Psoas muscle (tissue), 8 donors: ENCODE data around the gene CCDC188. TPM values are rescaled to one million over a fixed set of nuclear protein-coding genes. Genes with fewer than 3 reads are reported as not detected.

Source experiments
- ATAC-seq, 4 donors: fragments of 200-7000 bp; cut with Tn5 transposase; one replicate each; pipeline ENCODE4 v1.9.1; 2020; ENCODE audit warnings: moderate library complexity in 3 of 4, mild to moderate bottlenecking in 2 of 4
- DNase-seq, 2 donors: peaks; one replicate each; pipeline ENCODE4 v3.0.0-alpha.2; 2020
- H3K27ac ChIP-seq: fragments of 200-600 bp; one replicate; pipeline ENCODE4 v1.8.0; 2022
- H3K27me3 ChIP-seq, 3 donors: fragments of 200-600 bp in 1 of 3; one replicate each; pipeline versions ENCODE4 v1.6.1 to v1.8.0; 2013 to 2022; ENCODE audit warnings: low read length in 2 of 3, mild to moderate bottlenecking in 2 of 3, moderate library complexity in 1 of 3; ENCODE audit not compliant: insufficient read depth in 3 of 3
- H3K36me3 ChIP-seq, 2 donors: fragments of 200-600 bp in 1 of 2; one replicate each; pipeline versions ENCODE4 v1.6.1 to v1.8.0; 2013 to 2022; ENCODE audit warnings: low read depth in 1 of 2, mild to moderate bottlenecking in 1 of 2, moderate library complexity in 1 of 2; ENCODE audit not compliant: insufficient read depth in 1 of 2
- H3K4me1 ChIP-seq: fragments of 200-600 bp; one replicate; pipeline ENCODE4 v1.8.0; 2022
- H3K4me3 ChIP-seq: fragments of 200-600 bp; one replicate; pipeline ENCODE4 v1.8.0; 2022; ENCODE audit warnings: mild to moderate bottlenecking
- H3K9me3 ChIP-seq: fragments of 200-600 bp; one replicate; pipeline ENCODE4 v1.8.0; 2022
- WGBS, 3 donors: extraction: QIAGEN DNeasy Blood & Tissue Kit; methylation state at CpG; one replicate each; pipeline versions ENCODE4 v1.1.6 to v1.1.7; 2013; 5-methylcytosine and 5-hydroxymethylcytosine counted together
- intact Hi-C, 2 donors: fragments of 100-400 bp; cut with DNase I; formaldehyde crosslinking; loops; one replicate each; pipeline versions ENCODE4 v1.11.0 to v1.14.2; 2022
- polyA plus RNA-seq, 3 donors: library from polyadenylated mRNA; stranded (reverse); fragments of 200-250 nt; gene quantifications; one replicate each; pipeline ENCODE4 v1.2.3, GENCODE V29; 2013
- total RNA-seq, 4 donors: library from RNA; stranded (reverse); fragmentation: NEBNext Ultra II Directional in 2 of 4; extraction: Animal tissue kit (Norgen Biotek cat#: 25700) in 2 of 4; gene quantifications; one replicate each; pipeline versions ENCODE4 v1.2.1 to v1.2.4, GENCODE V29; 2021 to 2023
- TF ChIP-seq, protein P1 (sequence below): fragments of 200-600 bp; IDR thresholded peaks from one replicate; pipeline ENCODE4 v1.8.0; 2022; ENCODE audit warnings: antibody characterized with exemption
- donor health status: healthy with polysubstance abuse.
- donor health status: DM: no; HTN: no; CAD: no; lungs with moderate emphysema.
- donor health status: Bipolar disorder and iron deficiency.
- donor health status: healthy.
- donor health status: DM: yes; HTN: yes; CAD: no.
- donor health status: DM: no; HTN: no; CAD: no.
- donor health status: DM: no; HTN: no; CAD: no.
- donor health status: DM: yes; HTN: yes; CAD: no.

CCDC188 gene
- total and polyA plus RNA-seq, 7 donors, result 0.09 to 0.38 (median 0.17) TPM; not detected in 2

DNA sequence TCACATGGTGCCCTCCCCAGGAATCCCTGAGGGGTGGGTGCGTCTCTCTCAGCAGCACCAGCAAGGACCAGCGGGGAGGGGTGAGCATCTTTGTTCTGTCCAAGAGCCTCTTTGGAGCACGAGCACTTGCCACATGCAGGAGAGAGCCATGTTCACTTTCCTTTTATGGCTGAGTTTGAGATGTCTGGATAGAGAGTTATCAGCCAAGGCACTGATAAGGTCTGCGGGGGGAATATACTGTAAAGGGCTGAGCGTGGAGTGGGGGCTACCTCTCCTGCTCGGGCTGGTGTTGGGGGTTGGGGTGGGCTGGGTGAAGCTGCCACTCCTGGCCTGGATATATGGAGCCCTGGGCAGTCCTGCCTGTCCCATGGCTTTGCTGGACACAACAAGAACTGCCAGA lies 34.9 kb upstream of the CCDC188 start:
- WGBS, 3 donors, result 75 to 87% (median 85%) methylated on average over 6 of the region's 6 CpGs
- Histone ChIP-seq H3K4me1 (no peaks in the 10 kb centered on the region), H3K27me3 (peaks cover 0 to 2% (median 0%) of the 10 kb centered on the region in 3 donors), H3K9me3 (no peaks in the 10 kb centered on the region), H3K27ac (no peak overlapping the region), H3K36me3 (no peaks in the 10 kb centered on the region), H3K4me3 (no peak overlapping the region)
- no peak for ATAC-seq
- TF ChIP-seq, protein P1, sequence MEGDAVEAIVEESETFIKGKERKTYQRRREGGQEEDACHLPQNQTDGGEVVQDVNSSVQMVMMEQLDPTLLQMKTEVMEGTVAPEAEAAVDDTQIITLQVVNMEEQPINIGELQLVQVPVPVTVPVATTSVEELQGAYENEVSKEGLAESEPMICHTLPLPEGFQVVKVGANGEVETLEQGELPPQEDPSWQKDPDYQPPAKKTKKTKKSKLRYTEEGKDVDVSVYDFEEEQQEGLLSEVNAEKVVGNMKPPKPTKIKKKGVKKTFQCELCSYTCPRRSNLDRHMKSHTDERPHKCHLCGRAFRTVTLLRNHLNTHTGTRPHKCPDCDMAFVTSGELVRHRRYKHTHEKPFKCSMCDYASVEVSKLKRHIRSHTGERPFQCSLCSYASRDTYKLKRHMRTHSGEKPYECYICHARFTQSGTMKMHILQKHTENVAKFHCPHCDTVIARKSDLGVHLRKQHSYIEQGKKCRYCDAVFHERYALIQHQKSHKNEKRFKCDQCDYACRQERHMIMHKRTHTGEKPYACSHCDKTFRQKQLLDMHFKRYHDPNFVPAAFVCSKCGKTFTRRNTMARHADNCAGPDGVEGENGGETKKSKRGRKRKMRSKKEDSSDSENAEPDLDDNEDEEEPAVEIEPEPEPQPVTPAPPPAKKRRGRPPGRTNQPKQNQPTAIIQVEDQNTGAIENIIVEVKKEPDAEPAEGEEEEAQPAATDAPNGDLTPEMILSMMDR, result no peak
- DNase-seq, result no peak
- intact Hi-C loops, result no loop called here

DNA sequence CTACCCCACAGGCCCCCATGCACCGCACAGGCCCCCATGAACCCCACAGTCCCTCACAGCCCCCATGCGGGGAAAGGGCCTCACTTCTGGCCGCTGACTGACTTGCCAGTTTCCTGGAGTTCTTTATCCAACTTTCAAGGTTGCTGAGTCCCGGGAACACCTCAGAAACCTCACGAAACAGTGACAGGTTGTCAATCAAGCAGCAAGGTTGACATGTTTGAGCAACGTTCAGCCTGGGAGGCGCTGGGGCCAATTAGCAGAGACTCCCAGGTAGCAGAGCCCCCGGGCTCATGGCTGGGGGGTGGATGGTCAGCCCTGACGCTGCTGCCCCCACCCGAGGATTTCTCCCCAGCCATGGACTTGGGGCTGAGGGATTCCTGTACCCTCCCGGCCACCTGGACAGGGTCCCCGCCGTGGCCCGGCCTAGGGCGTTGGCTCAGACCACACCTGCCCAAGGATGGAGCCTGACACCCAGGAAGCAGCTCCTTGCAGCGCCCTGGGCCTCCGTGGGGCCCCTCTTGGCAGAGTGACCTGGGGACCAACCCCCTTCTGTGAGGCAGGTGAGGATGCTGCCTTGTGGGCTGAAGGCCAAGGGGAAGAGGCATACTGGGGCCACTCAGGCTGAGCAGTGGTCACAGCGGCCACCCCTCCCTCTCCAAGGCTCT lies 33.8 kb upstream of the CCDC188 start:
- no peak for ATAC-seq
- Histone ChIP-seq H3K9me3 (no peaks in the 10 kb centered on the region), H3K36me3 (no peaks in the 10 kb centered on the region), H3K27ac (no peak overlapping the region), H3K4me3 (no peak overlapping the region), H3K27me3 (peaks cover 0 to 2% (median 0%) of the 10 kb centered on the region in 3 donors), H3K4me1 (no peaks in the 10 kb centered on the region)
- no peak for DNase-seq
- 81 to 87% (median 82%) methylated on average over 18 of the region's 18 CpGs for WGBS, 3 donors
- intact Hi-C loops, result loop anchor here in 1 of 2 donors (5.0 kb wide), 1 partner anchor 58 kb away; no protein-coding TSS in a partner anchor
- TF ChIP-seq, protein P1, result no peak

DNA sequence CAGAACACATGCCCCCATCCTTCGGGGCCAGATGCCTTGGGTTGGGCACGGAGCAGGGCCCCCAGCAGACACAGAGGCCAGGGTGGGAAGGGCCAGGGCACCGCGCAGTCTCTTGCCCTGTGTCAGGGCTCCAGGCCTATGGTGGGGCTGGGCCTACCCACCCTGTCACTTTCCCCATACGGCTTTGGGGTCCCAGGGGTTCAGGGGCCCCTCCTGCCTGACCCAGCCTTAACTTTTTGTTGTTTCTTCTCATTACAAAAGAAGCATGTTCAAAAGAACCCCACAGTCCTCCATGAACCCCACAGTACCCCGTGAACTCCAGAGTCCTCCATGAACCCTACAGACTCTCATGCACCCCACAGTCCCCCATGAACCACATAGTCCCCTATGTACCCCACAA lies 33.0 kb upstream of the CCDC188 start:
- H3K27ac ChIP-seq, result no peak overlapping the region
- TF ChIP-seq, protein P1, result no peak
- no peak for ATAC-seq
- H3K4me3 ChIP-seq, result no peak overlapping the region
- no peaks in the 10 kb centered on the region for H3K9me3 ChIP-seq
- H3K27me3 ChIP-seq, result peaks cover 0 to 2% (median 0%) of the 10 kb centered on the region in 3 donors
- no peak for DNase-seq
- WGBS, 3 donors, result 65 to 77% (median 66%) methylated on average over 6 of the region's 6 CpGs
- intact Hi-C loops, result loop anchor here in 1 of 2 donors (5.0 kb wide), 1 partner anchor 58 kb away; no protein-coding TSS in a partner anchor
- H3K36me3 ChIP-seq, result no peaks in the 10 kb centered on the region
- H3K4me1 ChIP-seq, result no peaks in the 10 kb centered on the region

DNA sequence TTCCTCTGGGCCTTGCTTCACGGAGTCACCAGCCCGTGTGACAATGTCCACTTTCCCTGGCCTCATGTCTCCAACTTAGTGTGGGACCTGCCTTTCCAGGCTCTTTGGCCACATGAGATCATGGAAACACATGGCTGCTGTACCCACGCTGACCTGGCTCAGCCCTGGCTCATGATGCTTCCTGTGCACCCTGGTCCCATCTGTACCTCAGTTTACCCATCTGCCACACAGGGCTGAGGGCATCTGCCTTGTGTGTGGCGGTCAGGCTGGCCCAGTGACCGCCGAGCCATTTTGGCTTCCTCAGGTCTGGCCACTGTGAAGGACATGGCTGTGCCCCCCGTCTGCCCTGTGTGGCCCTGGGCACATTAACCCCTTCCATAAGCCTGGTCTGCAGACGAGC lies 32.2 kb upstream of the CCDC188 start:
- Histone ChIP-seq H3K27me3 (peaks cover 0 to 2% (median 0%) of the 10 kb centered on the region in 3 donors), H3K4me1 (no peaks in the 10 kb centered on the region), H3K36me3 (no peaks in the 10 kb centered on the region), H3K9me3 (no peaks in the 10 kb centered on the region), H3K27ac (no peak overlapping the region), H3K4me3 (no peak overlapping the region)
- no peak for ATAC-seq
- TF ChIP-seq, protein P1, result no peak
- WGBS, 3 donors, result 83 to 94% (median 93%) methylated on average over 8 of the region's 8 CpGs
- intact Hi-C loops, result loop anchor here in 1 of 2 donors (5.0 kb wide), 1 partner anchor 59 kb away; no protein-coding TSS in a partner anchor
- no peak for DNase-seq
